Urinary bladder (tissue), 4 donors: ENCODE data around the gene CNIH2. TPM values are rescaled to one million over a fixed set of nuclear protein-coding genes. Genes with fewer than 3 reads are reported as not detected.
"Not testable (repeated sequence)": the region's sequence is repeated elsewhere in the genome, so short reads cannot be mapped to it uniquely, and the experiment has no call there.

ENCODE experiments used
- DNase-seq: peaks from one replicate; pipeline ENCODE4 v3.0.0-alpha.2; 2015; ENCODE audit errors: extremely low spot score
- H3K27ac ChIP-seq: one replicate; pipeline ENCODE4 v1.5.1; 2013; ENCODE audit warnings: low read depth, mild to moderate bottlenecking, moderate library complexity
- H3K36me3 ChIP-seq: one replicate; pipeline ENCODE4 v1.6.1; 2013; ENCODE audit warnings: mild to moderate bottlenecking, moderate library complexity; ENCODE audit not compliant: insufficient read depth
- H3K4me1 ChIP-seq: one replicate; pipeline ENCODE4 v1.6.1; 2013; ENCODE audit warnings: mild to moderate bottlenecking, moderate library complexity; ENCODE audit not compliant: insufficient read depth
- H3K4me3 ChIP-seq: one replicate; pipeline ENCODE4 v1.5.1; 2013; ENCODE audit warnings: low read depth, low read length
- WGBS: extraction: QIAGEN DNeasy Blood & Tissue Kit; methylation state at CpG from one replicate; pipeline ENCODE4 v1.1.7; 2013; 5-methylcytosine and 5-hydroxymethylcytosine counted together
- polyA plus RNA-seq: library from polyadenylated mRNA; stranded (reverse); fragments of 200-250 nt; gene quantifications from one replicate; pipeline ENCODE4 v1.2.3, GENCODE V29; 2013
- total RNA-seq: library from RNA; depleted of rRNA; stranded (reverse); fragments of >200 nt; gene quantifications from one replicate; pipeline ENCODE4 v1.2.3, GENCODE V29; 2014
- donor health status: healthy with polysubstance abuse.
- donor health status: healthy.

Gene CNIH2
- total and polyA plus RNA-seq, 2 donors, result 0.24 to 1.1 TPM

DNA sequence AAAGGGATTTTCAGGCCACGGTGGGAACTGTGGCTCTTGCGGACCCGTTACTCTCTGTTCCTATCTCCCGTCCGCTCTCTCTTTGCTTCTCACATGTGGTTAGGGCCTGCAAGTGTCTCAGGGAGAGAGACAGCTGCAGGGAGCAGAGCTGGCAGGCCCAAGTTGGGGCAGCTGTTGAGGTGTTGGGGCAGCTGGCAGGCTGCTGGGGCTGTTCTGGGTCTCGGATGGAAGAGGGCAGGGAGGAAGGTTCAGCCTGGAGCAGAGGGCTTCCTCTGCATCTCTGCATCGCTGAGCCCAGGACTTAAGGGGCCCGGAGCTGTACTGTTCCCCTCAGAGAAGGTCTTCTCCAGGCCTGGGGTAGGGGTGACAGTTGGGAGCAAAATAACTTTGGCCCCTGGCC is 2.6 kb upstream of the CNIH2 start:
- WGBS, result 92% methylated on average over 8 of the region's 8 CpGs
- no peak for DNase-seq
- Histone ChIP-seq H3K4me1 (no peaks in the 10 kb centered on the region), H3K36me3 (peaks cover 8% of the 10 kb centered on the region), H3K27ac (no peak overlapping the region), H3K4me3 (no peak overlapping the region)

DNA sequence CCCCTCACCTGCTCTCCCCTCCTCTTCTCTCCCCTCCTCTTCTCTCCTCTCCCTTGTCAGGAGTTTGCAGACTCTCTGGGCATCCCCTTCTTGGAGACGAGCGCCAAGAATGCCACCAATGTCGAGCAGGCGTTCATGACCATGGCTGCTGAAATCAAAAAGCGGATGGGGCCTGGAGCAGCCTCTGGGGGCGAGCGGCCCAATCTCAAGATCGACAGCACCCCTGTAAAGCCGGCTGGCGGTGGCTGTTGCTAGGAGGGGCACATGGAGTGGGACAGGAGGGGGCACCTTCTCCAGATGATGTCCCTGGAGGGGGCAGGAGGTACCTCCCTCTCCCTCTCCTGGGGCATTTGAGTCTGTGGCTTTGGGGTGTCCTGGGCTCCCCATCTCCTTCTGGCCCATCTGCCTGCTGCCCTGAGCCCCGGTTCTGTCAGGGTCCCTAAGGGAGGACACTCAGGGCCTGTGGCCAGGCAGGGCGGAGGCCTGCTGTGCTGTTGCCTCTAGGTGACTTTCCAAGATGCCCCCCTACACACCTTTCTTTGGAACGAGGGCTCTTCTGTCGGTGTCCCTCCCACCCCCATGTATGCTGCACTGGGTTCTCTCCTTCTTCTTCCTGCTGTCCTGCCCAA is 1.9 kb upstream of the CNIH2 start:
- no peak for DNase-seq
- Histone ChIP-seq H3K36me3 (peaks cover 8% of the 10 kb centered on the region), H3K4me1 (no peaks in the 10 kb centered on the region), H3K4me3 (no peak overlapping the region), H3K27ac (no peak overlapping the region)
- 85% methylated on average over 14 of the region's 14 CpGs for WGBS

GRCh38 chr11:66276619-66277018 is 1.4 kb upstream of the CNIH2 start:
- H3K4me3 ChIP-seq, H3K4me1 ChIP-seq, H3K27ac ChIP-seq, DNase-seq, H3K36me3 ChIP-seq: not testable (repeated sequence)
- 78% methylated on average over 13 of the region's 13 CpGs for whole genome bisulfite sequencing

DNA sequence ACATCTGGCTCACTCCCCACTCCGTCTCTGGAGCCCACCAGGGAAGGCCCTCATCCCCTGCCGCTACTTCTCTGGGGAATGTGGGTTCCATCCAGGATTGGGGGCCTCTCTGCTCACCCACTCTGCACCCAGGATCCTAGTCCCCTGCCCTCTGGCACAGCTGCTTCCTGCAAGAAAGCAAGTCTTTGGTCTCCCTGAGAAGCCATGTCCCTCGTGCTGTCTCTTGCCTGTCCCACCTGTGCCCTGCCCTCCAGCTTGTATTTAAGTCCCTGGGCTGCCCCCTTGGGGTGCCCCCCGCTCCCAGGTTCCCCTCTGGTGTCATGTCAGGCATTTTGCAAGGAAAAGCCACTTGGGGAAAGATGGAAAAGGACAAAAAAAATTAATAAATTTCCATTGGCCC is 911 bp upstream of the CNIH2 start:
- H3K36me3 ChIP-seq, H3K27ac ChIP-seq: not testable (repeated sequence)

GRCh38 chr11:66278363-66279091 is 552 bp downstream of the CNIH2 start:
- Histone ChIP-seq H3K36me3 (peaks cover 8% of the 10 kb centered on the region), H3K27ac (no peak overlapping the region), H3K4me3 (peak overlapping the region; percentile 23), H3K4me1 (no peaks in the 10 kb centered on the region)
- WGBS, result 3% methylated on average over 43 of the region's 45 CpGs
- no peak for DNase-seq

More for the DNA sequence above, 911 bp upstream of the CNIH2 start:
- 75% methylated on average over 4 of the region's 4 CpGs for WGBS
- H3K4me3 ChIP-seq, DNase-seq, H3K4me1 ChIP-seq: not testable (repeated sequence)

GRCh38 chr11:66279092-66279734 is 1.2 kb downstream of the CNIH2 start:
- peaks cover 6% of the 10 kb centered on the region for H3K36me3 ChIP-seq
- H3K27ac ChIP-seq, result no peak overlapping the region
- no peaks in the 10 kb centered on the region for H3K4me1 ChIP-seq
- H3K4me3 ChIP-seq, result no peak overlapping the region
- DNase-seq, result no peak
- 64% methylated on average over 15 of the region's 15 CpGs for WGBS

DNA sequence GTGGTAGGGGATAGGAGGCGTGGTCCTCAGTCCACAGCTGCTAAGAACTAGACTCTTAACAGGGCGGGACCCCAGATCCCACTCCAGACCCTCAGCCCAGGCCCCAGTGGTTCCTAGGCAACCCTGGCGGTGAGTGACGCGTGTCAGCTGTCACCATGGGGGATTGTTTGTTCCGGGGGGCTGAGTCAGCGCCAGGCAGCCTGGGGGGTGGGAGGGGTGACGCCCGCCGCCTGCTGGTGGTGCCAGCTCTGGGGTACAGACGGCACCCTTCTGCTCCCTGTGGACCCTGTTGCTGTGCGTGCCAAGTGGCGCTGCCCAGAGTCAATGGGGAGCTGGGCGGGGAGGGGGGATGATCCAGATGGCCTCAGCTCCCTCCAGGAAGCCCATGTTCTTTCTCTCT is 2.5 kb downstream of the CNIH2 start:
- 76% methylated on average over 14 of the region's 14 CpGs for WGBS
- no peak for DNase-seq
- no peak overlapping the region for H3K27ac ChIP-seq
- H3K36me3 ChIP-seq, result peaks cover 7% of the 10 kb centered on the region
- no peaks in the 10 kb centered on the region for H3K4me1 ChIP-seq
- H3K4me3 ChIP-seq, result no peak overlapping the region

DNA sequence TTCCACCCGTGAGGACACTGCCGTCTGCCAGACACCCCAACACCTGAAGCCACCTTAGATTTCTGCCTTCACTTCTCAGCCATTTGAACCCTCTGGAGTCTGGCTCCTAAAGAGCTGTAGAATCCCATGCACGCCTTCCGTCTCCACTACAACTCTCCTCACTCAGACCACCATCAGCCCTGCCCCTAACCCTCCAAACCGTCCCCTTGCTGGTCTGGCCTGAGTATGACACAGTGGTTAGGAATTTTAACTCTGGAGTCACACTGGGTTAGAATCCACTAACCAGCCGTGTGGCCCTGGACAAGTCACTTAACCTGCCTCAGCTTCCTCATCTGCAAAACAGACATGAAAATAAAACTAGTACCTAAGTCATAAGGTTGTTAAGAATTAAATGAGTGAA is 3.0 kb downstream of the CNIH2 start:
- H3K4me1 ChIP-seq, result no peaks in the 10 kb centered on the region
- peaks cover 5% of the 10 kb centered on the region for H3K36me3 ChIP-seq
- DNase-seq, result no peak
- H3K4me3 ChIP-seq, result no peak overlapping the region
- 77% methylated on average over 6 of the region's 6 CpGs for WGBS
- H3K27ac ChIP-seq, result no peak overlapping the region

- peaks cover 1% of the 10 kb centered on the region for H3K36me3 ChIP-seq
- H3K27ac ChIP-seq, result no peak overlapping the region
- 28% methylated on average over 20 of the region's 20 CpGs for WGBS
- H3K4me1 ChIP-seq, result no peaks in the 10 kb centered on the region
- DNase-seq, result no peak
- H3K4me3 ChIP-seq, result no peak overlapping the region
These were observed 3.9 kb downstream of the CNIH2 start for GRCh38 chr11:66281776-66282467.

GRCh38 chr11:66282468-66283455 is 4.8 kb downstream of the CNIH2 start:
- H3K27ac ChIP-seq, result no peak overlapping the region
- DNase-seq, result peak; percentile 80
- H3K4me1 ChIP-seq, result no peaks in the 10 kb centered on the region
- no peak overlapping the region for H3K4me3 ChIP-seq
- WGBS, result 15% methylated on average over 35 of the region's 35 CpGs
- H3K36me3 ChIP-seq, result peaks cover 1% of the 10 kb centered on the region

GRCh38 chr11:66283461-66284105 is 5.6 kb downstream of the CNIH2 start:
- no peak for DNase-seq
- Histone ChIP-seq H3K4me3 (no peak overlapping the region), H3K36me3 (peaks cover 1% of the 10 kb centered on the region), H3K4me1 (no peaks in the 10 kb centered on the region), H3K27ac (no peak overlapping the region)
- WGBS, result 75% methylated on average over 14 of the region's 14 CpGs

GRCh38 chr11:66284526-66285078 is 6.6 kb downstream of the CNIH2 start:
- no peak overlapping the region for H3K4me3 ChIP-seq
- peaks cover 1% of the 10 kb centered on the region for H3K36me3 ChIP-seq
- 92% methylated on average over 16 of the region's 16 CpGs for WGBS
- no peak for DNase-seq
- H3K4me1 ChIP-seq, result no peaks in the 10 kb centered on the region
- no peak overlapping the region for H3K27ac ChIP-seq
